Brain microvascular endothelial cell (primary cell): ENCODE data around the gene SNTB2.

Experiments
- DNase-seq: peaks from one replicate; pipeline ENCODE4 v3.0.0-alpha.2; 2020
- H3K27ac ChIP-seq: fragments of 250-450 bp; sonication (Bioruptor Pico); 2 replicates; pipeline ENCODE4 v1.5.1; 2020; ENCODE audit warnings: mild to moderate bottlenecking, moderate library complexity
- H3K27me3 ChIP-seq: fragments of 250-450 bp; sonication (Bioruptor Pico); replicated peaks from 2 replicates; pipeline ENCODE4 v1.5.1; 2020; ENCODE audit warnings: mild to moderate bottlenecking
- H3K36me3 ChIP-seq: fragments of 250-450 bp; sonication (Bioruptor Pico); replicated peaks from 2 replicates; pipeline ENCODE4 v1.5.1; 2020; ENCODE audit warnings: mild to moderate bottlenecking
- H3K4me3 ChIP-seq: 2 replicates; pipeline ENCODE4 v1.5.1; 2011; ENCODE audit warnings: low read depth, mild to moderate bottlenecking, control low read depth, low read length, moderate library complexity
- CTCF ChIP-seq: IDR thresholded peaks from 2 replicates; pipeline ENCODE4 v1.5.1; 2011; ENCODE audit warnings: low read depth, mild to moderate bottlenecking, moderate library complexity, low read length, control low read depth, inconsistent platforms; ENCODE audit errors: missing control alignments
- in situ Hi-C: cut with HindIII; loops from 2 replicates; pipeline ENCODE4 v1.10.0; 2017; ENCODE audit warnings: low sequenced_read_pairs, low pct_ligation_motif_present

Gene SNTB2

DNA sequence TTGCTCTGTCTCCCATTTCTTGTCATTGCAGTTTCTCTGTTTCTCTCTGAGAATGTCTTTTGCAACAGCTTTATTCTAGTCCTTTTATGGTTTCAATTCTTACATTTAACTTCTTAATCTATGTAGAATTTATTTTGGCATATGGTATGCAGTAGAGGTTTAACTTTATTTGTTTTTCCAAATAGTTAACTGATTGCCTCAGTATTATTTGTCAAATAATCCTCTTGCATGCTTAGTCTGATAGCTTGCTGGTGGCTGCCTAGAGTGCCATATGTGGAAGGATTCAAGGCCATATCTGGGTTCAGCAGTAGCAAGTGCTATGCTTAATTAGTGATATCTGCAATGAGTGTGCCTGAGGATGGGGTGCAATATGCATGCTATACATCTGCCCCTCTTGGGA lies 6.9 kb downstream of the SNTB2 start:
- no peak overlapping the region for H3K27ac ChIP-seq
- no peaks in the 10 kb centered on the region for H3K36me3 ChIP-seq
- no peaks in the 10 kb centered on the region for H3K27me3 ChIP-seq
- no peak for TF ChIP-seq CTCF
- in situ Hi-C loops, result no loop called here
- H3K4me3 ChIP-seq, result no peak overlapping the region
- no peak for DNase-seq

DNA sequence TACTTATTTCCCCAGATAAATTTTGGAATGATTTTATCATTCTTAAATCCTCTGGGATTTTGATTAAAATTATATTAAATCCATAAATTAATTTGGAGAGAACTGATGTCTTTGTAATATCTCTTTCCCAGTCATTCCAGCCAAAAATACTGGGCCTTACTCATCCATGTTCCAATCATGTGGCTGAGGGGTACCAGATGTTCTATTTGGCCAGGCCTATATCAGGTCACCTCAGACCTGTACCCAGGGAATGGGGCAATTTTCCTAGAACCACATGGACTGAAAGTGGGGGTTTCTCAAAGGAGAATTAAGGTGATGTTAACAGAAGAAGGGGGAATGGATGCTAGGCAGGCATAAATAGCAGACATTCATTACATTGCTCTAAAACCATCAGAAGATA lies 7.5 kb downstream of the SNTB2 start:
- Histone ChIP-seq H3K4me3 (no peak overlapping the region), H3K36me3 (no peaks in the 10 kb centered on the region)
- in situ Hi-C loops, result no loop called here

GRCh38 chr16:69195369-69196029 lies 8.5 kb downstream of the SNTB2 start:
- no peak for DNase-seq
- no peak for TF ChIP-seq CTCF
- in situ Hi-C loops, result no loop called here
- H3K4me3 ChIP-seq, result no peak overlapping the region
- H3K27ac ChIP-seq, result no peak overlapping the region
- H3K36me3 ChIP-seq, result no peaks in the 10 kb centered on the region
- H3K27me3 ChIP-seq, result no peaks in the 10 kb centered on the region

More for the DNA sequence above, 7.5 kb downstream of the SNTB2 start:
- no peak overlapping the region for H3K27ac ChIP-seq
- no peaks in the 10 kb centered on the region for H3K27me3 ChIP-seq
- no peak for DNase-seq
- TF ChIP-seq CTCF, result no peak

- in situ Hi-C loops, result no loop called here
- DNase-seq, result no peak
- no peaks in the 10 kb centered on the region for H3K36me3 ChIP-seq
- no peaks in the 10 kb centered on the region for H3K27me3 ChIP-seq
- no peak for TF ChIP-seq CTCF
- no peak overlapping the region for H3K27ac ChIP-seq
- no peak overlapping the region for H3K4me3 ChIP-seq
Observed at GRCh38 chr16:69197573-69197972, 10.6 kb downstream of the SNTB2 start.

DNA sequence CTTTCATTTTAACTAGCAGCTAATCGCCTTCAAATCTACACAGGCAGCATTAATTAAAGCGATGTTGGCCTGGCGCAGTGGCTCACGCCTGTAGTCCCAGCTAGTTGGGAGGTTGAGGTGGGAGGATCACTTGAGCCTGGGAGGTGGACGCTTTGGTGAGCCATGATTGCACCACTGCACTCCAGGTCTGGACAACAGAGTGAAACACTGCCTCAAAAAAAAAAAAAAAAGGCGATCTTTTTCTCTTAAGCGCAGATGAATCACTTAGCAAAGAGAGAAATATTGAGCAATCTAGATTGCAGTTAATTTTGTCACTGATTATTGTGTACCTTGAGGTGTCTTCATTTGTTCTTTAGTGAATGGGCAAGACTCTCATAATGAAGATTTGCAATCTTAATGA lies 12.4 kb downstream of the SNTB2 start:
- DNase-seq, result no peak
- H3K27ac ChIP-seq, result no peak overlapping the region
- in situ Hi-C loops, result no loop called here
- no peaks in the 10 kb centered on the region for H3K27me3 ChIP-seq
- no peaks in the 10 kb centered on the region for H3K36me3 ChIP-seq
- no peak overlapping the region for H3K4me3 ChIP-seq
- TF ChIP-seq CTCF, result no peak

GRCh38 chr16:69201291-69201690 lies 14.3 kb downstream of the SNTB2 start:
- no peak for DNase-seq
- in situ Hi-C loops, result no loop called here
- no peak overlapping the region for H3K27ac ChIP-seq
- H3K36me3 ChIP-seq, result no peaks in the 10 kb centered on the region
- TF ChIP-seq CTCF, result no peak
- no peak overlapping the region for H3K4me3 ChIP-seq
- H3K27me3 ChIP-seq, result no peaks in the 10 kb centered on the region
